Kidney epithelial cell (primary cell): ENCODE data around the gene PDIA5. TPM values are rescaled to one million over a fixed set of nuclear protein-coding genes. Genes with fewer than 3 reads are reported as not detected.
"Not testable (repeated sequence)": the region's sequence is repeated elsewhere in the genome, so short reads cannot be mapped to it uniquely, and the experiment has no call there.

Source experiments
- DNase-seq: peaks from one replicate; pipeline ENCODE4 v3.0.0-alpha.2; 2010; ENCODE audit warnings: low read depth
- H3K27me3 ChIP-seq: 2 replicates; pipeline ENCODE4 v1.6.0; 2011; ENCODE audit warnings: low read length; ENCODE audit not compliant: control insufficient read depth, insufficient read depth
- H3K36me3 ChIP-seq: 2 replicates; pipeline ENCODE4 v1.5.1; 2011; ENCODE audit warnings: low read length; ENCODE audit not compliant: control insufficient read depth, insufficient read depth
- H3K4me3 ChIP-seq: 2 replicates; pipeline ENCODE4 v1.5.1; 2011; ENCODE audit warnings: low read depth, mild to moderate bottlenecking, control low read depth, low read length
- total RNA-seq: library from RNA; depleted of rRNA; stranded (reverse); fragments of >200 nt; gene quantifications from 2 replicates; pipeline ENCODE4 v1.2.3, GENCODE V29; 2015
- TF ChIP-seq, protein P1 (sequence below): IDR thresholded peaks from 2 replicates; pipeline ENCODE4 v1.5.1; 2011; ENCODE audit warnings: mild to moderate bottlenecking, moderate library complexity, low read length, control low read depth, inconsistent platforms; ENCODE audit not compliant: insufficient read depth, poor library complexity, severe bottlenecking

The PDIA5 gene
- total RNA-seq, 1 donor from 2014 or later, result 18.8 TPM

DNA sequence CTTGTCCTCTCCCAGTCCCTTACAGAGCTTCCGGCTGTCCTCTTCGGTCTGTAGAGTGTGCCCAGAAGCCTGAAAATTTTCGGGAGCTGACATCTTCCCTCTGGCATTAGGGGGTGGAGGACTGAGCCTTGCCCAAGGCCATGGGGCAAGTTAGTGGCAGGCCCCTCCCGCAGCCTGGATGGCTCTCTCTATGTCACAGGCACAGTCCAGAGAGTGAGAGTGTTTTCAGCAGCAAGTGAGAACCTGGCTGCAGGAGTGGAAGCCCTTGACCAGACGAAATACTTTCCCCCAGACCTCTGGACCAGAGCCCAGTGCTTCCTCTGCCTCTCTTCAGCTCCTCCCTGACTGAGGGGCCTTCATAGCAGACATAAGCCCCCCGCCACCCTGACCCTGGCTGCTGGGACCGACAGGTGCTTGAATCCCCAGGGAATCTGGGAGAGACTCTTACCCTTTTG is 84.5 kb downstream of the PDIA5 start:
- H3K4me3 ChIP-seq, result no peak overlapping the region
- no peak for DNase-seq
- no peaks in the 10 kb centered on the region for H3K27me3 ChIP-seq
- TF ChIP-seq, protein P1, sequence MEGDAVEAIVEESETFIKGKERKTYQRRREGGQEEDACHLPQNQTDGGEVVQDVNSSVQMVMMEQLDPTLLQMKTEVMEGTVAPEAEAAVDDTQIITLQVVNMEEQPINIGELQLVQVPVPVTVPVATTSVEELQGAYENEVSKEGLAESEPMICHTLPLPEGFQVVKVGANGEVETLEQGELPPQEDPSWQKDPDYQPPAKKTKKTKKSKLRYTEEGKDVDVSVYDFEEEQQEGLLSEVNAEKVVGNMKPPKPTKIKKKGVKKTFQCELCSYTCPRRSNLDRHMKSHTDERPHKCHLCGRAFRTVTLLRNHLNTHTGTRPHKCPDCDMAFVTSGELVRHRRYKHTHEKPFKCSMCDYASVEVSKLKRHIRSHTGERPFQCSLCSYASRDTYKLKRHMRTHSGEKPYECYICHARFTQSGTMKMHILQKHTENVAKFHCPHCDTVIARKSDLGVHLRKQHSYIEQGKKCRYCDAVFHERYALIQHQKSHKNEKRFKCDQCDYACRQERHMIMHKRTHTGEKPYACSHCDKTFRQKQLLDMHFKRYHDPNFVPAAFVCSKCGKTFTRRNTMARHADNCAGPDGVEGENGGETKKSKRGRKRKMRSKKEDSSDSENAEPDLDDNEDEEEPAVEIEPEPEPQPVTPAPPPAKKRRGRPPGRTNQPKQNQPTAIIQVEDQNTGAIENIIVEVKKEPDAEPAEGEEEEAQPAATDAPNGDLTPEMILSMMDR, result no peak
- H3K36me3 ChIP-seq, result peaks cover 2% of the 10 kb centered on the region

DNA sequence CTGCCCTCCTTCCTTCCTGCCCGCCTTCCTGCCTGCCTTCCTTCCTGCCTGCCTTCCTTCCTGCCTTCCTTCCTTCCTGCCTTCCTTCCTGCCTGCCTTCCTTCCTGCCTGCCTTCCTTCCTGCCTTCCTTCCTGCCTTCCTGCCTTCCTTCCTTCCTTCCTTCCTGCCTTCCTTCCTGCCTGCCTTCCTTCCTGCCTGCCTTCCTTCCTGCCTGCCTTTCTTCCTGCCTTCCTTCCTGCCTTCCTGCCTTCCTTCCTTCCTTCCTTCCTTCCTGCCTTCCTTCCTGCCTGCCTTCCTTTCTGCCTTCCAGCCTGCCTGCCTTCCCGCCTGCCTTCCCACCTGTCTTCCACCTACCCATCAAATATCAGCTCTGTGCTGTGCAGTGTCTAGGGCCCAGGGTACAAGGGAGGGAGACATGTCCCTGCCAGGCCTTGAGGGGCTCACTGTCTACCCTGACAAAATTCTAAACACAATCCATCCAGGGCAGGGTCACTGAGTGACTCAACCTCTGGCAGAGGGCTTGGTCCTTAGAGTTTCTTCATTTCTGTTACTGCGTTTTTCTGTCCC is 85.1 kb downstream of the PDIA5 start:
- not testable (repeated sequence) for H3K36me3 ChIP-seq, DNase-seq, H3K4me3 ChIP-seq, H3K27me3 ChIP-seq

DNA sequence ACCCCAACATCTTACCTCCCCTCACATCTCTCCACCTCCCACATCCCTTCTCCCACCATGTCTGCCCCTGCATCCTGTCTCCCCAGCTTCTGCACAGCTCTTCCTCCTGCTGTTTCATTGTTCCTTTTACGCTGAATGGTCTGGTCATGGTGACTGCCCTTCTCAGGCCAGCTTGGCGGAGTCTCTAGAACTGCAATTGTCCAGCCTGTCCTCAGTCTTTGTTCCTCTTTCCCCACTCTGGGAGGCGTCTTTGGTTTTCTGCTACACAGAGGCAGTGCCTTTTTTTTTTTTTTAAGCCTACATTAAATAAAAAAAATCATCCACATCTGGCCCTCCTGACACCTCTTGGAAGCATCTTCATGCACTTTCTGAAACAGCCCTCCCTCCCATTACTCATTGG is 85.9 kb downstream of the PDIA5 start:
- peaks cover 2% of the 10 kb centered on the region for H3K36me3 ChIP-seq
- no peak overlapping the region for H3K4me3 ChIP-seq
- DNase-seq, result no peak
- TF ChIP-seq, protein P1, result no peak
- no peaks in the 10 kb centered on the region for H3K27me3 ChIP-seq

DNA sequence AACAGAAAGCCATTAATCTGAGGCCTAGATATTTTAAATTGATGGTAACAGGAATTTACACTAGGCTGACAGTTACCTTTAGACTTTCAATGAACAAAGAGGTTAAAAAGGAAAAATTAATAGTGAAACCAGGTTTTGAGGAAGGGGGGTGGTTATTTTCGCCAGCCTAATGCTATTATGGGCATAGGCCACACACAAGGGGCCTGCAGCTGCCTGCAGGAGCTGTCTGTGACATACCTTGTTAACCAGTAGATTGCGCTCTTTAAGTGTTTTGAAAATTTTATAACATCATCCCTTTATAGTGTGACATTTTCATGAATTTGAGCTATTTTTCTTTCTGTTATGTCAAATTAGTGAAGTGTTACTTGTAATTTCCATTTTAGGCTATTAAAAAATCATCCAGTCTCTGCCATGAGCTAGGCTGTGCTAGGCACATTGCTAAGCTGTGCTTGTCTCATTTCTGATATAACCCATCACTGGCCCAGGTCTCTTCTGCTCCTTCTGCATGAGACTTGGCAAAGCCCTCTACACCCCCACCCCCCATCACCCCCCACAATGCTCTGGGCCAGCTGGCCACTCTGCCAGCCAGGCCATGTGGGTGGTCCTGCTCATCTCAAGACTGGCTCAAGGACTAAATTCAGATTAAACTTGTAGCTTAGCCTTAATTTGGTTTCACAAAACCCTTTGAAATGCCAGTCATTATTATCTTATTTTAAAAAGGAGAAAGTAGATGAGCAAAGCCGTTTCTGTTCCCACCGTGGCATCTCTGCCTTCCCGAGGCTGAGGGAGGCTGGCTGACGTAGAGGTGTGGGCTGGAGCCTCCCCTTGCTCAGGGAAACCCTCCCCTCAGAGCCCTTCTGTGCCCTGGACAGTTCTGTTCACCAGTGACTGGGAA is 86.5 kb downstream of the PDIA5 start:
- TF ChIP-seq, protein P1, result no peak
- DNase-seq, result no peak
- peaks cover 2% of the 10 kb centered on the region for H3K36me3 ChIP-seq
- H3K4me3 ChIP-seq, result no peak overlapping the region
- no peaks in the 10 kb centered on the region for H3K27me3 ChIP-seq

DNA sequence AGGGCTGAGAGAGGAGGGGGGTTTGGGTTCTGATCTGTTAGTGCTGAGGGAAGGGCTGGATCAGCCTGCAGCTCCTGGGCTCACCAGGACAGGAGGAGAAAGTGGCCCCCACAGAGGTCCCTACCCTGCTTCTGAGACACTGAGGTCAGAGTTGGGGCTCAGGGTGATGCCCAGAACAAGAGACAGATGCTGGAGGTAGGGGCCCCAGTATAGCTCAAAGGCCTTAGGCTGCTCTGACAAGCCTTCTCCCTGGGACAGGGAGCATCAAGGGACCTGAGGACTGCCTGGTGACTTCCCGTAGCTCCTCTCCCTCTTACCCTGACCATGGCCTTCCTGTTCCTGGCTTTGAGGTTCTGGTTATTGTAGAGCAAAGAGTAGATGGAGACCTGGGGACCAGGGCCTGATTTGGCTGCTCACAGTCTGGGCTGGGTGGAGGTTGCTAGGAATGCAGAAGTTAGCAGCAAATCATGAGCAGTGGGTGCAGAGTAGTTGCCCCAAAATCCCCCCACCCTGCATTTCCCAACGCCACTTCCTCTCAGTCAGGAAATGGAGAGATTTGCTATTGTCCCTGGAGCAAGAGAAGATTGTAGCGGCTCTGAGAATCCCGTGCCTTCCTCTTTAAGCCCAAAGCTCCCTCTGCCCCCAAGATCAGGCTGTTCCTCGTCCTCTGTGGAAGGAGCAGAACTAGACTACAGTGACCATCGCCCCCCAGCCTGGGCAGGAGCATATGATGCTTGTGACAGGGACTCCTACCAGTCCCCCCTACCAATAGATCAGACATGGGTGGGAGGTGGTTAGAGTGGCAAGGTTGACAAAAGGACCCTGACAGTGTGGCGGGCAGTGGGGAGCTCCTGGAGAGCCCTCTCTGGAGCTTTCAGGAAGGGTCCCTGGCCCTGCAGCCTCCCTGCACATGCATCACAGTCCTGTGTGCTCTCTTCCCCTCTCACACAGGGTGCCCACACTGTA is 87.5 kb downstream of the PDIA5 start:
- TF ChIP-seq, protein P1, result no peak
- DNase-seq, result no peak
- peaks cover 2% of the 10 kb centered on the region for H3K36me3 ChIP-seq

DNA sequence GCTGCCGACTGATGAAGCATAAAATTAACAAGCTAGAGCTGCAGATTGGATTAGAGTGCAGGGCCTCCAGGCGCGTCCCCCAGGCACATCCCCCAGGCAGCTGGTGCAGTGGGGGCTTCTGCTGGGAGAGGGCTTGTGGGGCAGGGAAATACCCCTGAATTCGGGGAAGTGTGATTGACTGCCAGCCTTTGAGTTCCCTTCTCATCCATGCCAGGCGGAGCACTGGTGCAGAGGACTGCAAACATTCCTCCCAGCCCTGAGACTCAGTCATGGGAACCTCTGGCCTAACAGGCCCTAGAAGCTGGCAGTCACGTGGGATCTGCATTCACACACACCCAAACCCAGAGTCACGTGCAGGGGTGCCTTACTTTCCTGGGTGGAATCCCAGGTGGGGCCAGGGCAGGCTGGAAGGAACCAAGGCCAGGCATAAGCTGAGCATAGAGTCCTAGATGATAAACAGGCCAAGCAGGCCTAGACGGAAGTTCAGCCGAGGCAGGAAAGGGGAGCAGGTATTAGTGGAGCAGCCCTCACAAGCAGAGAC is 88.7 kb downstream of the PDIA5 start:
- Histone ChIP-seq H3K4me3 (no peak overlapping the region), H3K27me3 (no peaks in the 10 kb centered on the region), H3K36me3 (peaks cover 2% of the 10 kb centered on the region)
- TF ChIP-seq, protein P1, result no peak
- DNase-seq, result no peak

More for the DNA sequence above, 87.5 kb downstream of the PDIA5 start:
- Histone ChIP-seq H3K27me3 (no peaks in the 10 kb centered on the region), H3K4me3 (no peak overlapping the region)
